ENCODE measurements around the gene SRRM1. TPM values are rescaled to one million over a fixed set of nuclear protein-coding genes. Genes with fewer than 3 reads are reported as not detected.

SRRM1 gene
- total RNA-seq, 4 donors from 2014 or later, result 106 to 164 (median 152) TPM

DNA sequence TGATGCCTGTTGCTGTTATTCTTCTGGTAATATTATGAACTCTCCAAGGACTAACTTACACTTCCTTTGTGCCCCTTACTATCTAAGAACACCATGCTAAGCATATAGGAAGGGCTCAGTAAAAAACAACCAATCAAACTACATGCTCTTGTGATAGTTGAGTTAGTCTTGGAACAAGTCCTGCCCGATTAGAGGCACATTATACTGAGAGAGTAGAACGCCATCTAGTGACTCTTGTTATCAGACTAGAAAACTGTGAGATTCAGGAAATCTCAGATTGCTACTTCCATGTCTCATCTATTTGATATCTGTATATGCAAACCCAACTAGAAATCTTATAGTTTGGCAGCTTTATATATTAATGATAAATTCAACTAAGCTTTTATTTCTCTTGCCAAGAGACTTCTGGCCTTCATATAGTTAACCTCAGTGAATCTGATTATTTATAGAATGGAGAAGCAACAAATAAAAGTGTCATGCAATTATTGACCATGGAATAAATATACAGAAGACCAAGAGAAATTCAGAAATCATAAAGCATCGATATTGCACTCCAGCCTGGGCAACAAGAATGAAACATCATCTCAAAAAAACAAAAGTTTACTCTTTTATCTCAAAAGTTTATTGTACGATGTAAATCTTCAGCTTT is 7.8 kb upstream of the SRRM1 start:
- no peak for DNase-seq (ENCODE audit: low spot score in 2 of 2)
- H3K4me3 ChIP-seq, result no peak overlapping the region
- WGBS, 2 donors, result 19% methylated on average over 4 of the region's 4 CpGs
- H3K27me3 ChIP-seq, result no peaks in the 10 kb centered on the region
- no peaks in the 10 kb centered on the region for H3K9me3 ChIP-seq
- no peaks in the 10 kb centered on the region for H3K36me3 ChIP-seq
- H3K27ac ChIP-seq, result no peak overlapping the region
- peaks cover 0 to 8% (median 0%) of the 10 kb centered on the region in 4 donors for H3K4me1 ChIP-seq
- no peak for TF ChIP-seq EP300 (IDR thresholded peaks at IDR 0.05)
- TF ChIP-seq POLR2A (IDR thresholded peaks at IDR 0.05), result no peak
- TF ChIP-seq, protein P1, sequence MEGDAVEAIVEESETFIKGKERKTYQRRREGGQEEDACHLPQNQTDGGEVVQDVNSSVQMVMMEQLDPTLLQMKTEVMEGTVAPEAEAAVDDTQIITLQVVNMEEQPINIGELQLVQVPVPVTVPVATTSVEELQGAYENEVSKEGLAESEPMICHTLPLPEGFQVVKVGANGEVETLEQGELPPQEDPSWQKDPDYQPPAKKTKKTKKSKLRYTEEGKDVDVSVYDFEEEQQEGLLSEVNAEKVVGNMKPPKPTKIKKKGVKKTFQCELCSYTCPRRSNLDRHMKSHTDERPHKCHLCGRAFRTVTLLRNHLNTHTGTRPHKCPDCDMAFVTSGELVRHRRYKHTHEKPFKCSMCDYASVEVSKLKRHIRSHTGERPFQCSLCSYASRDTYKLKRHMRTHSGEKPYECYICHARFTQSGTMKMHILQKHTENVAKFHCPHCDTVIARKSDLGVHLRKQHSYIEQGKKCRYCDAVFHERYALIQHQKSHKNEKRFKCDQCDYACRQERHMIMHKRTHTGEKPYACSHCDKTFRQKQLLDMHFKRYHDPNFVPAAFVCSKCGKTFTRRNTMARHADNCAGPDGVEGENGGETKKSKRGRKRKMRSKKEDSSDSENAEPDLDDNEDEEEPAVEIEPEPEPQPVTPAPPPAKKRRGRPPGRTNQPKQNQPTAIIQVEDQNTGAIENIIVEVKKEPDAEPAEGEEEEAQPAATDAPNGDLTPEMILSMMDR (IDR thresholded peaks at IDR 0.05), result peak in 4 of 5 experiments; percentile 53 to 67 (median 56)

GRCh38 chr1:24636661-24637357 is 6.3 kb upstream of the SRRM1 start:
- no peaks in the 10 kb centered on the region for H3K27me3 ChIP-seq
- H3K4me3 ChIP-seq, result no peak overlapping the region
- H3K9me3 ChIP-seq, result no peaks in the 10 kb centered on the region
- TF ChIP-seq EP300 (IDR thresholded peaks at IDR 0.05) (no peak), POLR2A (IDR thresholded peaks at IDR 0.05) (no peak)
- DNase-seq (ENCODE audit: low spot score in 2 of 2), result no peak
- H3K4me1 ChIP-seq, result peaks cover 0 to 19% (median 5%) of the 10 kb centered on the region in 4 donors
- 70 to 76% methylated on average over 3 of the region's 3 CpGs for WGBS, 2 donors
- no peak overlapping the region for H3K27ac ChIP-seq
- no peaks in the 10 kb centered on the region for H3K36me3 ChIP-seq

DNA sequence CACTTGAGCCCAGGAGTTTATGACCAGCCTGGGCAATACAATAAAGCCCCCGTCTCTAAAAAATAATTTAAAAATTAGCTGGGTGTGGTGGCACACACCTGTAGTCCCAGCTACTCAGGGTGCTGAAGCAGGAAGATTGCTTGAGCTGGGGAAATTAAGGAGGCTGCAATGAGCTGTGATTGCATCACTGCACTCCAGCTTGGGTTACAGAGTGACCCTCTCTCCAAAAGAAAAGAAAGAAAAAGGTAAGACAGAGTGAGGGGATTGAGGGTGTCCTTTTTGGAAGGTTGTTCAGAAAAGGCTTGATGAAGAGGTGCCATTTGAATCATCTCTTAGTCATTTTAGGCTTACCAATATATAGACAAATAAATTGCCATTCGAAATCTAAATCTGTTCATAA is 4.0 kb upstream of the SRRM1 start:
- TF ChIP-seq EP300 (IDR thresholded peaks at IDR 0.05) (no peak), POLR2A (IDR thresholded peaks at IDR 0.05) (no peak)
- TF ChIP-seq, protein P1 (IDR thresholded peaks at IDR 0.05), result no peak
- Histone ChIP-seq H3K4me3 (no peak overlapping the region), H3K27me3 (no peaks in the 10 kb centered on the region), H3K4me1 (peaks cover 0 to 24% (median 8%) of the 10 kb centered on the region in 4 donors), H3K9me3 (no peaks in the 10 kb centered on the region), H3K27ac (peak overlapping the region in 1 of 4 donors; percentile 61), H3K36me3 (no peaks in the 10 kb centered on the region)
- 86 to 94% methylated on average over 2 of the region's 2 CpGs for WGBS, 2 donors
- no peak for DNase-seq (ENCODE audit: low spot score in 2 of 2)

DNA sequence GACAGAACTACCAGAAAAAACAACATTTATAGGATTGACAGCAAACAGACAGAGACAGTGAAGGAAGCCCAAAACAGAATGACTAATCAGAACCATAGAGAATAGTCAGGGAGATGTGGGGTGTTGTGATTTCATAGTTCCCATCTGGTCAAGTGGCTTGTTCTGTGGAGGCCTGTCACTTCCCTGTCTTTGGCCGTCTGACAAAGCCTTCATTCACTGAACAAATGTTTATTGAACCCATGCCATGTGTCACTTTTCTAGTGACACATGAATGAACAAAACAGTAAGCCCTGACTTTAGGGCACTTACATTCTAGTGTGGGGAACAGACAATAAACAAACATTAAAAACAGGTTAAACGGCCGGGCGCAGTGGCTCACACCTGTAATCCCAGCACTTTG is 3.2 kb upstream of the SRRM1 start:
- peaks cover 0 to 31% (median 15%) of the 10 kb centered on the region in 4 donors for H3K4me1 ChIP-seq
- no peak for DNase-seq (ENCODE audit: low spot score in 2 of 2)
- 62 to 67% methylated on average over 4 of the region's 4 CpGs for WGBS, 2 donors
- peak overlapping the region in 2 of 4 donors; percentile 25 to 61 for H3K27ac ChIP-seq
- no peaks in the 10 kb centered on the region for H3K9me3 ChIP-seq
- H3K4me3 ChIP-seq, result no peak overlapping the region
- TF ChIP-seq EP300 (IDR thresholded peaks at IDR 0.05) (no peak), POLR2A (IDR thresholded peaks at IDR 0.05) (no peak)
- TF ChIP-seq, protein P1 (IDR thresholded peaks at IDR 0.05), result no peak
- no peaks in the 10 kb centered on the region for H3K36me3 ChIP-seq
- H3K27me3 ChIP-seq, result no peaks in the 10 kb centered on the region

- 65 to 72% methylated on average over 7 of the region's 7 CpGs for WGBS, 2 donors
- no peaks in the 10 kb centered on the region for H3K27me3 ChIP-seq
- H3K4me1 ChIP-seq, result peaks cover 0 to 31% (median 18%) of the 10 kb centered on the region in 4 donors
- TF ChIP-seq EP300 (IDR thresholded peaks at IDR 0.05) (no peak), POLR2A (IDR thresholded peaks at IDR 0.05) (no peak)
- TF ChIP-seq, protein P1 (IDR thresholded peaks at IDR 0.05), result no peak
- no peaks in the 10 kb centered on the region for H3K9me3 ChIP-seq
- no peak for DNase-seq (ENCODE audit: low spot score in 2 of 2)
- no peak overlapping the region for H3K4me3 ChIP-seq
- H3K27ac ChIP-seq, result peak overlapping the region in 2 of 4 donors; percentile 33 to 98
- peaks cover 0 to 1% (median 0%) of the 10 kb centered on the region in 3 donors for H3K36me3 ChIP-seq
Observed at GRCh38 chr1:24640288-24640687, 2.8 kb upstream of the SRRM1 start.
